Body of pancreas (tissue), 4 donors: Measurements from ENCODE around the gene KCND1. TPM values are rescaled to one million over a fixed set of nuclear protein-coding genes. Genes with fewer than 3 reads are reported as not detected.
A peak's percentile ranks its signal among the peaks of the same experiment; 100 is the strongest.

ENCODE experiments used
- ATAC-seq: fragments of 150-250 bp; one replicate; pipeline ENCODE4 v1.9.1; 2016
- DNase-seq, 4 donors: peaks; one replicate each; pipeline ENCODE4 v3.0.0-alpha.2; 2019
- H3K27ac ChIP-seq, 4 donors: fragments of 200-600 bp; sonication (generic); 1 replicate in 3 of 4; 2 replicates in 1 of 4; pipeline versions ENCODE4 v1.5.1 to v1.6.1; 2016 to 2019; ENCODE audit warnings: mild to moderate bottlenecking in 1 of 4, mixed read lengths in 1 of 4, moderate library complexity in 1 of 4
- H3K27me3 ChIP-seq, 2 donors: fragments of 200-600 bp; sonication (generic); one replicate each; pipeline ENCODE4 v1.6.0; 2016; ENCODE audit warnings: mild to moderate bottlenecking in 1 of 2
- H3K36me3 ChIP-seq, 2 donors: fragments of 200-600 bp; sonication (generic); replicated peaks in 1 of 2; 2 replicates each; pipeline ENCODE4 v1.5.1; 2016; ENCODE audit warnings: low read depth in 2 of 2; ENCODE audit not compliant: insufficient read depth in 1 of 2
- H3K4me1 ChIP-seq: fragments of 200-600 bp; sonication (generic); one replicate; pipeline ENCODE4 v1.6.0; 2016
- H3K4me3 ChIP-seq, 2 donors: fragments of 200-600 bp; sonication (generic); 1 replicate in 1 of 2; 2 replicates in 1 of 2; pipeline ENCODE4 v1.5.1; 2016 to 2019
- H3K9me3 ChIP-seq, 3 donors: fragments of 200-600 bp; sonication (generic); 1 replicate in 2 of 3; 2 replicates in 1 of 3; pipeline ENCODE4 v1.5.1; 2016
- POLR2A ChIP-seq, 3 donors: fragments of 450-650 bp; IDR thresholded peaks; one replicate each; pipeline ENCODE4 v1.6.1; 2016; ENCODE audit warnings: antibody characterized with exemption in 3 of 3, mild to moderate bottlenecking in 2 of 3
- WGBS, 2 donors: methylation state at CpG; one replicate each; pipeline ENCODE4 v1.1.5; 2017; 5-methylcytosine and 5-hydroxymethylcytosine counted together
- intact Hi-C: fragments of 100-400 bp; cut with DNase I; formaldehyde crosslinking; loops from one replicate; pipeline ENCODE4 v1.15.1; 2023
- total RNA-seq, 2 donors: library from RNA; depleted of rRNA; stranded (reverse); fragments of >200 nt; gene quantifications; one replicate each; pipeline ENCODE4 v1.1.0, GENCODE V29; 2016
- TF ChIP-seq, protein P1 (sequence below), 7 experiments: fragments of 450-650 bp in 4 of 7; fragments of 200-600 bp in 3 of 7; sonication (generic) in 3 of 7; IDR thresholded peaks; one replicate each; pipeline ENCODE4 v1.5.1; 2016 to 2019; ENCODE audit warnings: antibody characterized with exemption in 7 of 7

Gene KCND1
- total RNA-seq, 2 donors from 2014 or later: 0.52 to 1.3 TPM

DNA sequence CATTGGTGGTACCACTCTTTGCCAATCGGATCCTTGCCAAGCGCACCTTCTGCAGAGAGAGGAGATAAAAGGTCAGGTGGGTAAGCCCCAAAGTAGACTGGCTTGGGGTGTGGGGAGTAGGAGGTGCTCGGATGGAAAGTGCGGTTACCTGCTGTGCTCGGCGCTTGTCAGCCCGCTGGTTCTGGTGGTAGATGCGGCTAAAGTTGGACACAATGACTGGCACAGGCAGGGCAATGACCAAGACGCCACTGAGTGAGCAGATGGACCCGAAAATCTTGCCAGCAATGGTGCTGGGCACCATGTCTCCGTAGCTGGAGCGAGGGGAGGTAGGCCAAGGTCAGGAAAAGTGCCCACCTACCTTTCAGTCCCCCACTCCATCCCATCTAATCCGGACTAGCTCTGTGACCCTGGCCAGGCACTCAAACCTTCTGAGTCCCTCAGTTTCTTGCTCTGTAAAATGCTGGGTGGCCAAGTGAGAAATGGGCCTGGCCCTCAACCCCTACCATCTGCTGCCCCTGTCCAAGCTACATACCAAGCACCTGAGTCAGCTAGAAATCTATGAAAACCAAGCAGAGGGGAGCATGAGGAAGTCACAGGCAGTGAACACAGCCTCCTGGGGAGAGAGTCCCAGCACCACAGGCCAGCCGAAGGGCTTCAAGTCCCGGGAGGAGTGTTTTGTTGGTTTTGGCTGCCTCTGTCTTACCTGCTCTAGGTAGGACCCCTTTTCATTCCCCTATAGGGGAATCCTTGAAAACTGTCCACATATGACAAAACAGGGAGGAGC lies 4.7 kb downstream of the KCND1 start:
- no peak for DNase-seq
- H3K4me3 ChIP-seq: no peak overlapping the region

DNA sequence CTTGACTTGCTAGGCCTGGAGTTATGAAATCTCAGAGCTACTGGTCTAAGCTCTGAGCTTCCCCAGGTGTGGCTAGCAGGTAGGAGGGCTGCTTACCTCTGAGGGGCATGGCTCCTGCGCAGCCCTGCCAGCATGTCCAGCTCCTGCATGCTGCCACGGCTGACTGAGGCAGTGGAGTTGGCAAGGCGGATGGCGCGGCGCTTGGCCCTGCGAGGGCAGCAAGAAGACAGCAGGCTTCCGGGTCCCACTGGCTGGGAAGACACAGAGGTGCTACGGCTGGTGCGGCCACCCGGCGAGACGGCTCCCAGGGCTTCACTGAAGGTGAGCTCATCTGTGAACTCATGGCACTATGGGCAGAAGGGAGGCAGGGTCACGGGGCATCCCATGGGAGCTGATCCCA lies 5.7 kb downstream of the KCND1 start:
- Histone ChIP-seq H3K36me3 (no peaks in the 10 kb centered on the region), H3K4me3 (no peak overlapping the region), H3K27ac (no peak overlapping the region), H3K27me3 (no peaks in the 10 kb centered on the region), H3K9me3 (no peaks in the 10 kb centered on the region), H3K4me1 (no peaks in the 10 kb centered on the region)
- TF ChIP-seq, protein P1, sequence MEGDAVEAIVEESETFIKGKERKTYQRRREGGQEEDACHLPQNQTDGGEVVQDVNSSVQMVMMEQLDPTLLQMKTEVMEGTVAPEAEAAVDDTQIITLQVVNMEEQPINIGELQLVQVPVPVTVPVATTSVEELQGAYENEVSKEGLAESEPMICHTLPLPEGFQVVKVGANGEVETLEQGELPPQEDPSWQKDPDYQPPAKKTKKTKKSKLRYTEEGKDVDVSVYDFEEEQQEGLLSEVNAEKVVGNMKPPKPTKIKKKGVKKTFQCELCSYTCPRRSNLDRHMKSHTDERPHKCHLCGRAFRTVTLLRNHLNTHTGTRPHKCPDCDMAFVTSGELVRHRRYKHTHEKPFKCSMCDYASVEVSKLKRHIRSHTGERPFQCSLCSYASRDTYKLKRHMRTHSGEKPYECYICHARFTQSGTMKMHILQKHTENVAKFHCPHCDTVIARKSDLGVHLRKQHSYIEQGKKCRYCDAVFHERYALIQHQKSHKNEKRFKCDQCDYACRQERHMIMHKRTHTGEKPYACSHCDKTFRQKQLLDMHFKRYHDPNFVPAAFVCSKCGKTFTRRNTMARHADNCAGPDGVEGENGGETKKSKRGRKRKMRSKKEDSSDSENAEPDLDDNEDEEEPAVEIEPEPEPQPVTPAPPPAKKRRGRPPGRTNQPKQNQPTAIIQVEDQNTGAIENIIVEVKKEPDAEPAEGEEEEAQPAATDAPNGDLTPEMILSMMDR (IDR thresholded peaks at IDR 0.05): no peak
- no peak for TF ChIP-seq POLR2A (IDR thresholded peaks at IDR 0.05)
- ATAC-seq: no peak
- no peak for DNase-seq
- intact Hi-C loops: no loop called here
- WGBS, 2 donors: 40 to 78% methylated on average over 1 to 9 of the region's 14 CpGs

More for the DNA sequence above, 4.7 kb downstream of the KCND1 start:
- intact Hi-C loops: no loop called here
- TF ChIP-seq POLR2A (IDR thresholded peaks at IDR 0.05): no peak
- TF ChIP-seq, protein P1 (IDR thresholded peaks at IDR 0.05): no peak
- no peaks in the 10 kb centered on the region for H3K27me3 ChIP-seq
- no peaks in the 10 kb centered on the region for H3K36me3 ChIP-seq
- H3K4me1 ChIP-seq: peaks cover 6% of the 10 kb centered on the region
- 69 to 72% methylated on average over 8 to 12 of the region's 15 CpGs for WGBS, 2 donors
- no peaks in the 10 kb centered on the region for H3K9me3 ChIP-seq
- no peak for ATAC-seq
- H3K27ac ChIP-seq: no peak overlapping the region

DNA sequence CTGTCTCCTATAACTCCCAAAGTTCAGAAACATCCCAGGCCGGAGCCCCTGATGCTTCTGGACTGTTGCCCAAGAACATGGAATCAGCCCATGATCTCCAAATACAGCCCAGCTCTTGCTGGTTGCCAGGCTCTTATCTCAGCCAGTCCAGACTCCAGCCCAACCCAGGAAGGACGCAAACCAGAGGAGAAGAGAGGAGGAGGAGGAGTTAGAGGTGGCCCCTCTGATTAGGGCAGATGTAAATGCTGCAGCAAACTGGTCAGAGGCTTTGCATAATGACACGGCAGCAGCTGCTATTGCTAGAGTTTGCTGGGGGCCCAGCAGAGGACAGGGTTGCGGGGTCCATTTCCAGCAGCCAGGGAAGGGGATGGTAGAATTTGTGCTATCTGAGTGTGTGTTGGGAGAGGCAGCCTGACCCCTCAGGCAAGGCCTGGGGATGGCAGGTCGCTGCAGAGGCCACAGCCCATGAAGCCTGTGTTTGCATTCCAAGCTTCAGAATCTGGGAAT lies 10.0 kb downstream of the KCND1 start:
- no peaks in the 10 kb centered on the region for H3K9me3 ChIP-seq
- no peak for ATAC-seq
- TF ChIP-seq, protein P1 (IDR thresholded peaks at IDR 0.05): no peak
- no peak for TF ChIP-seq POLR2A (IDR thresholded peaks at IDR 0.05)
- 47 to 48% methylated on average over 4 of the region's 5 CpGs for WGBS, 2 donors
- intact Hi-C loops: no loop called here
- peak in 1 of 4 donors; percentile 22 for DNase-seq
- no peak overlapping the region for H3K4me3 ChIP-seq
- H3K4me1 ChIP-seq: peaks cover 9% of the 10 kb centered on the region
- H3K36me3 ChIP-seq: no peaks in the 10 kb centered on the region
- no peak overlapping the region for H3K27ac ChIP-seq
- H3K27me3 ChIP-seq: no peaks in the 10 kb centered on the region

DNA sequence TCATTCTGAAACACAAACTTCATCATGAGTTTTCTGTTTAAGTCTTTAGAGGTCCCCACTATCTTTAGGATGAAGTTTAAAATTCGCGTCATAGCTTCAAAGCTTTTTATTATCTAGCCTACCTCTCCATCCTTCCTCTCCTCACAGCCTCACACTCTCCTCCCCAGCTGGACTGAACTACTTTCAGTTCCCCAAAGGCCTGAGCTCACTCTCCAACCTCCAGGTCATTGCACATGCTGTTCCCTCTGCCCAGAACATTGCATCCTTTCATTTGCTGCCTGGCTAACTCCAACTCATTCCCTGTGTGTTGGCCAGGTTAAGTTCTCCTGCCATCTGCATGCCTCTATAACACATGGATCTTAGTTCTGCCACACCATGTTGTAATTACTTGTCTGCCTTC lies 11.4 kb downstream of the KCND1 start:
- 74 to 88% methylated on average over 2 of the region's 2 CpGs for WGBS, 2 donors
- no peak for ATAC-seq
- no peaks in the 10 kb centered on the region for H3K27me3 ChIP-seq
- no peak overlapping the region for H3K4me3 ChIP-seq
- H3K27ac ChIP-seq: no peak overlapping the region
- no peaks in the 10 kb centered on the region for H3K9me3 ChIP-seq
- DNase-seq: no peak
- TF ChIP-seq, protein P1 (IDR thresholded peaks at IDR 0.05): no peak
- no peak for TF ChIP-seq POLR2A (IDR thresholded peaks at IDR 0.05)
- H3K4me1 ChIP-seq: peaks cover 22% of the 10 kb centered on the region
- no peaks in the 10 kb centered on the region for H3K36me3 ChIP-seq
- intact Hi-C loops: no loop called here
